NCI-H524 treated with DMSO at 0.1 percent for 48 hours (cell line): ENCODE measurements around the gene JAM2.
A peak's percentile ranks its signal among the peaks of the same experiment; 100 is the strongest.
"Not testable (repeated sequence)": the region's sequence is repeated elsewhere in the genome, so short reads cannot be mapped to it uniquely, and the experiment has no call there.

Experiments used
- DNase-seq: peaks from one replicate; lab custom pipeline; 2025; lab: John Stamatoyannopoulos, UW

JAM2 gene, protein sequence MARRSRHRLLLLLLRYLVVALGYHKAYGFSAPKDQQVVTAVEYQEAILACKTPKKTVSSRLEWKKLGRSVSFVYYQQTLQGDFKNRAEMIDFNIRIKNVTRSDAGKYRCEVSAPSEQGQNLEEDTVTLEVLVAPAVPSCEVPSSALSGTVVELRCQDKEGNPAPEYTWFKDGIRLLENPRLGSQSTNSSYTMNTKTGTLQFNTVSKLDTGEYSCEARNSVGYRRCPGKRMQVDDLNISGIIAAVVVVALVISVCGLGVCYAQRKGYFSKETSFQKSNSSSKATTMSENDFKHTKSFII

GRCh38 chr21:25638660-25639550, at the start of gene JAM2:
Gene JAM2 (plus strand): TSS chr21:25639258. CDS start chr21:25639822, 564 bp downstream.
- no peak for DNase-seq

DNA sequence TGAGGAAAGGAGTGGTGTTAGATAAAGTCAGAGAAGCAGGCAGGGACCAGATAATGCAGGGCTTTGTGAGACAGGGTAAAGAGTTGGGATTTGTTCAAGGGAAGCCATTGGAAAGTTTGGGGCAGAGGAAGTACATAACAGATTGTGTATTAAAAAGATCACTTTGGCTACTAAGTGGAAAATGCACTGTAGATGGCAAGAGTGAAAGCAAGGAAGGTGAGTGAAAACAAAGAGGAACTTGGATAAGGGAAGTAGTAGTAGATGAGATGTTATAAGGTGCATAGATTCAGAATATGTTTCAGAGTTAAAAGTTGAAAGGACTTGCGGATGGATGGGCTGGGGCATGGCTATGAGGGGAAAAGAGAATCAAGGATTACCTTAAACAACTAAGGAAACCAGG, 49.2 kb upstream of the JAM2 start:
- no peak for DNase-seq

DNA sequence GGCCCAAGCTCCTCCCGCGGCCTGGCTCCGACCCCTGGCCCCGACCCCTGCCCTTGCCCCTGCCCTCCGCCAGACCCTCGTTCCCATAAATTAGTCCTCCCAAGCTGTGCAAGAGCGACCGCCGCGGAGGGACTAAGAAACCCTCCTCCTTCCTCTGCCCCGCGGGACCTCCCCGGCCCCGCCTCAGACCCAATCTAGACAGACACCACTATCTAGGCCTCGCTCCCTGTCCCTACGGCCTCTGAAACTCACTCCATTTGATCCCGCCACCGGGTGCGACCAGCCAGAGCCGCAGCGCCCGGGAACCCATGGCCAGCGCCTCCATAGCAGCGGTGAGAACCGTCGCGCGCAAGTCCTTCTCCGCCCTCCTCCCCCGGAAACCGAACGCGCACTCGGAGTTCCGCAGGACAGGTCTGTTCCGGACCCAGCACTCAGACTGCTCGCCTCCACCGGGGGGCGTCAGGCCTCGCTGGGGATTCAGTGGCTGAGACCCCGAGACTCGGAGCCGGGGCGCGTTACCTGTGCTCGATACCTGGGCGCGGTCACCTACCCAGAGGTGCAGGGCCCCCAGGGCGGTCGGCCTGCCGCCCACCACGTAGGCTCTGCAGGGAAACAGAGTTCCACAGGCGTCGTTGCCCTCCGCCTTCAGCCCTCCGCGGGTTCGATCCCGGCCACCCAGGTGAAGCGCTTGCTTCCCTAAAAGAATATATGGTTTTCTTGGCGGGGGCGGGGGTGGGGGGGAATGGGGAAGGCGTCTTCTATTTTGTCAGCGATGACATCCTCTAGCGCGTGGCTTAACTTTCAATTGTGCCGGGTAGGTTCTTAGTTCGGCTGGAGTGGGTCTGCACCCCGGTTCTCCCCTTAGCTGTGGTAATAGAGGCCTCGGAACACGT, 31.7 kb upstream of the JAM2 start, which contains the start of gene MRPL39:
Gene MRPL39 (minus strand): TSS at position 331 of the 893 bp plus-strand sequence. CDS start 6 bp downstream, at position 325.
- peak; percentile 35 for DNase-seq

DNA sequence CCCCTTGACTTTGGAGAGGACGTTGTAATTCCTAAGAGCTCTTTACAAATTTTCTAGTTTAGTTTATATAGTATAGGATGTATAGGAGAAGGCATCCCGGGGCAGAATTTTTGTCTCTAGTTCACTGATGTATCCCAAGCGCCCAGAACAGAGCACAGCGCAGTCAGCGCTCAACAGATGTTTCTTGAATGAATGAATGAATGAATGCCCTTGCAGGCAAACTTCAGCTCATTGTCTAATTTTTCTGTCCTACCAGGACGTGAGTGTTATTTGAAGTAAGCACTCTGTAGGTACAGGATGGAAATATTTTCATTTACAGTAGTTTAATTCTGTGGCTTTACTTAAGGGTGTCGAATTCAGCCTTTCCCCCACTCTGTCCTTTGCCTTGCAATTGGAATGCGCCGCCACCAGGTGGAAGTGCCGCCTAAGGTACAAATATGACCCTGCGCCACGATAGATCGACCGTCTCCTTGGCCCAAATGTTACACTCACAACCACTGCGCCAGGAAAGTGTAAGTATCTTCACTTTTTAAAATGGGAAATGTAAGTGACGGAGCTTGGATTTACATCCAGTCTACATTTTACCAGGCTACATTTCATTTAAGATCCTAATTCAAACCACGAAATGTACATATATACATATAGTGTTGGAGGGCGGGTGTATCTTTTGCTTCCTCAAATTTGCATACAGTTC, 30.9 kb upstream of the JAM2 start:
- peak; percentile 17 for DNase-seq

GRCh38 chr21:25614441-25614840, 24.6 kb upstream of the JAM2 start:
- no peak for DNase-seq

- no peak for DNase-seq
Measured at GRCh38 chr21:25615880-25616279, 23.2 kb upstream of the JAM2 start.

- DNase-seq = no peak
Measured at GRCh38 chr21:25619198-25619597, 19.9 kb upstream of the JAM2 start.

- DNase-seq = no peak
Measured at GRCh38 chr21:25624511-25624910, 14.5 kb upstream of the JAM2 start.

GRCh38 chr21:25625036-25625435, 14.0 kb upstream of the JAM2 start:
- DNase-seq = no peak

- not testable (repeated sequence) for DNase-seq
Measured at GRCh38 chr21:25625776-25626555, 13.1 kb upstream of the JAM2 start.

DNA sequence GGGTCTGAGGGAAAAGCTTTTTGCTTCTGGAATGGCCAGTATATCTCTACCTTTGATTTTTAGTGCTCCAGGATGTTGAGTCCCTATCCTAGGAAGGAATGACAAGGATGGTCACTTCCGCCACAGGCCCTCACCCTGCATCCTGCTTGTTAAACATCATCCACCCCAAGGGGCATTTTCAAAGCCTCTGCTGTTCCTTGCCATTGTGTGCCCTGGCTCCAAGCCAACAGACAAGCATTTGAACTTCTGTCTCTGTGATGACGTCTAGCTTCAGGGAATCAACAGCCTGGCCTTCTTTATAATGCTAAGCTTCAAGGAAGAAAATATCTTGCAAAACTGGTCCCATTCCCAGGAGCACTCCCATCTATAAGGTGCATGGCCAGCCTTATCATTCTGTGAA, 12.3 kb upstream of the JAM2 start:
- DNase-seq = no peak

- DNase-seq = no peak
Measured at GRCh38 chr21:25632296-25632695, 6.8 kb upstream of the JAM2 start.

DNA sequence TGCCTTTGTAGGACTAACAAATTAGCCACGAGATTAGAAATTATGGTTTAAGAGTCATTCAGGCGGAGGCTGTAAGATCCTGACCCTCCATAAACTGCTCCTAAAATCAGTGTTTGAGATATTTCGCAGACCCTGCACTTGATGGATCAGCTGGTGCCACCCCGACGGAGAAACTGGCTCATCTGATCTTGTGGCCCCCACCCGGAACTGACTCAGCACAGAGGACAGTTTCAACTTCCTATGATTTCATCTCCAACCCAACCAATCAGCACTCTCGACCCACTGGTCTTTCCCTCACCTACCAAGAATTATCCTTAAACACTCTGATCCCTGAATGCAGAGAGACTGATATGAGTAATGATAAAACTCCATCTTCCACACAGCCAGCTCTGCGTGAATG, 3.7 kb upstream of the JAM2 start:
- no peak for DNase-seq

- no peak for DNase-seq
Measured at GRCh38 chr21:25636727-25637126, 2.3 kb upstream of the JAM2 start.

DNA sequence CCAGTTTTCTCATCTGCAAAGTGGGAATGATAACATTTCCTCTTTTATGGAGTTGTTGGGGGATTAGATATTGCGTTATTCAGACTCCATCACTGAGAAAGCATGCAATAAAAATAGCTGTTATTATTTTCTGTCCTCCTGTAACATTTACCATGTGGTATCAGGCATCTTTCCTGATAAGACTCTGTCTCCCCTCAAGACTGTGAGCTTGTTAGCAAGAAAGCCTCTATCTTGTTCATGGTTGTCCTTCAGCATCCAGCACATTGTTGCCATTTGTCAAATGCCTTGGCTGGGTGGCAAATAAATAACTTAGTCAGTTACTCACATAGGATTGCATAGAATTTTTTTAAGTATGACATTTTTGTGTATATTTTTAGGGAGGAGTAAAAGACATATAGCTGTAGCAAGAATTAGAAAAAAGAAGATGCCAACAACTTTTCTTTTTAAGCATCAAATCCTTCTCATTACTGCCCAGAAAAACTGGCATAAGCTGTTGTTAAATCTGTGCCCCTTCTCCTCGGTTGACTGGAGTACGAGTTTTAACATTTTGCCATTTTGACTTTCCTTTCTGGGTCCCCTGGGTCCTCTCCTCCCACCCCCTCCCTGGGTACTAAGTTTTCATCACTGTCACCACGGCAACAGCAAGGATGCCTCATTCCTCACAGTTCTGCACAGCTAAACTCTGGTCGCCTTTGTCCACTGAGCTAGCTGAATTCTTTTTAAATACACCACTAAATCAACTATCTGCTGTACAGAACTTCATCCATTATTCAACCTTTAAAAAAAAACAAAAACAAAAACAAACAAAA, 1.0 kb upstream of the JAM2 start:
- DNase-seq = no peak

- no peak for DNase-seq
Measured at GRCh38 chr21:25639551-25640201, 618 bp downstream of the JAM2 start.

DNA sequence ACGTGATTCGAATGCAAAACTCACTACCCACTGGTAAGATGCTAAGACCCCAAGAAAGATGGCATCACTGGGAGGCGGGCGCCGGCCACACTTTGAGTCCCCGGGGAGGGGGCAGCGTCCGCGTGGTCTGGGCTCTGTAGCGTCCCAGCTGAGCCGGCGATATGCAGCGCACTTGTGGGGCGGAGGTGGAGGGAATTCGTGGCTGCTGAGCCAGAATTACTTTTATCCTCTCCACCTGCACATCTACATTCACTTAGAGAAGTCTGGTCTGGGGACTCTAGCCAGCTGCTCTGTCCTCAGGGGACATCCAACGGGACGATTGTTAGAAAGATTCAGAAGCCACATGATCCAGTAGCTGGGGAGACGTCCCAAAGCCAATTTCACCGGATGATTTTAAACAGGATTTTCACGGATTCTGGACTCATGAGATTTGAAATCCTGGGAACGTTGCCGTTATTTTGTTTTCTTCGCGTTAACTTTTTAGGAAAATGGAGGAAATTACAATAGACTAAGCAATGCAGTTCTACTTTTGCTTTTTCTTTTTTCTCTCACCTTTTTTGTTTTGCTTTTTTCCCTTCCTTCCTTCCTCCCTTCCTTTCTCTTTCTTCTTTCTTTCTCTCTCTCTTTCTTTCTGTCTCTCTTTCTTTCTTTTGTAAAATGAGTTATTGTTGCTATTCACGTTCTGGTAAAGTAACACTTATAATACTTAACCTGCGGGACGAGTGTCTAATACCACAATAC, 1.3 kb downstream of the JAM2 start:
- peak; percentile 62 for DNase-seq

- DNase-seq = no peak
Measured at GRCh38 chr21:25640943-25641292, 1.9 kb downstream of the JAM2 start.

DNA sequence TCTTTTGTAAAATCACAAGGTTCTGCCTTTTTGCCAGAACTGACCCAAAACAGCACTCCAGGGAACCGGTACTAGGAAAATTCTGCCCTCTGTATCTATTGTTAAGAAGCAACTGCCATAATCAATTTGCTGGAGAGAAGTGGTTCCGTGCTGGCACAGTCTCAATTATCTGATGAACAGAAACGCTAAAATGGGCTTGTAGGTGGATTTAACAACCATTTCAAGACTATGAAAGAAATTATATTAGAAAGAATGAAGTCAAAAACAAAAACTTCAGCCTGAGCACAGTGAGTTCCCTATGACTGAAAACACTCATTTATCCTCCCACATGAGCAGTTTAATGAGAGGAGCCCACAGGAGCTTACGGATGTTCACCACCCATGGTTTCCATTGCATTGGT, 4.4 kb downstream of the JAM2 start:
- no peak for DNase-seq
